Endodermal cell (in vitro differentiated cells): ENCODE results near the gene CIB4. TPM values are rescaled to one million over a fixed set of nuclear protein-coding genes. Genes with fewer than 3 reads are reported as not detected.

Experiments used
- DNase-seq: peaks from one replicate; pipeline ENCODE4 v3.0.0-alpha.2; 2017
- H3K27ac ChIP-seq: 2 replicates; pipeline ENCODE4 v1.5.1; 2013; ENCODE audit warnings: mild to moderate bottlenecking, low read depth, low read length, moderate library complexity
- H3K27me3 ChIP-seq: 2 replicates; pipeline ENCODE4 v1.6.1; 2013; ENCODE audit warnings: mild to moderate bottlenecking, low read length, moderate library complexity; ENCODE audit not compliant: insufficient read depth, control insufficient read depth, poor library complexity, severe bottlenecking
- H3K36me3 ChIP-seq: 2 replicates; pipeline ENCODE4 v1.7.0; 2013; ENCODE audit warnings: mild to moderate bottlenecking, low read length, moderate library complexity; ENCODE audit not compliant: control insufficient read depth, insufficient read depth
- H3K4me1 ChIP-seq: one replicate; pipeline ENCODE4 v1.7.0; 2013; ENCODE audit warnings: low read length; ENCODE audit not compliant: control insufficient read depth, insufficient read depth
- H3K4me3 ChIP-seq: 2 replicates; pipeline ENCODE4 v1.5.1; 2013; ENCODE audit warnings: mild to moderate bottlenecking, low read length, moderate library complexity
- H3K9ac ChIP-seq: 2 replicates; pipeline ENCODE4 v1.6.1; 2013; ENCODE audit warnings: mild to moderate bottlenecking, low read length, moderate library complexity; ENCODE audit not compliant: poor library complexity, severe bottlenecking; ENCODE audit errors: extremely low read depth
- H3K9me3 ChIP-seq: 2 replicates; pipeline ENCODE4 v1.6.1; 2013; ENCODE audit warnings: mild to moderate bottlenecking, low read length, moderate library complexity; ENCODE audit not compliant: control insufficient read depth
- H3K27ac Mint-ChIP-seq: 2 replicates; pipeline ENCODE4 v1.8.0; 2020; ENCODE audit warnings: mixed read lengths
- H3K27me3 Mint-ChIP-seq: 2 replicates; pipeline ENCODE4 v1.8.0; 2021; ENCODE audit warnings: mild to moderate bottlenecking, mixed read lengths; ENCODE audit not compliant: insufficient read depth
- H3K36me3 Mint-ChIP-seq: 2 replicates; pipeline ENCODE4 v1.8.0; 2020; ENCODE audit warnings: low read depth, mixed read lengths
- H3K4me1 Mint-ChIP-seq: 2 replicates; pipeline ENCODE4 v1.8.0; 2020; ENCODE audit warnings: mixed read lengths
- H3K4me3 Mint-ChIP-seq: 2 replicates; pipeline ENCODE4 v1.8.0; 2020; ENCODE audit warnings: mild to moderate bottlenecking, moderate library complexity, mixed read lengths
- H3K9me3 Mint-ChIP-seq: 2 replicates; pipeline ENCODE4 v1.8.0; 2020; ENCODE audit warnings: mild to moderate bottlenecking, mixed read lengths
- whole genome bisulfite sequencing, 2 experiments: methylation state at CpG; one replicate each; pipeline versions ENCODE4 v1.1.5 to v1.1.7; 2013; ENCODE audit warnings: missing lambda C conversion rate in 2 of 2, mixed read lengths in 1 of 2; ENCODE audit not compliant: insufficient coverage in 1 of 2, insufficient read length in 1 of 2; 5-methylcytosine and 5-hydroxymethylcytosine counted together
- total RNA-seq, 2 donors: library from RNA; stranded (reverse); fragmentation: NEBNext Ultra II Directional in 1 of 2; extraction: Animal tissue kit (Norgen Biotek cat#: 25700) in 1 of 2; gene quantifications; 2 replicates in 1 of 2; 3 replicates in 1 of 2; pipeline ENCODE4 v1.2.1, GENCODE V29; 2021
- TF ChIP-seq, protein P1 (sequence below): fragments of 200-600 bp; sonication (generic); conservative IDR thresholded peaks from 2 replicates; pipeline ENCODE4 v1.5.0; 2021; ENCODE audit warnings: antibody characterized with exemption, mild to moderate bottlenecking

The CIB4 gene
- total RNA-seq, 2 donors from 2014 or later: not detected

DNA sequence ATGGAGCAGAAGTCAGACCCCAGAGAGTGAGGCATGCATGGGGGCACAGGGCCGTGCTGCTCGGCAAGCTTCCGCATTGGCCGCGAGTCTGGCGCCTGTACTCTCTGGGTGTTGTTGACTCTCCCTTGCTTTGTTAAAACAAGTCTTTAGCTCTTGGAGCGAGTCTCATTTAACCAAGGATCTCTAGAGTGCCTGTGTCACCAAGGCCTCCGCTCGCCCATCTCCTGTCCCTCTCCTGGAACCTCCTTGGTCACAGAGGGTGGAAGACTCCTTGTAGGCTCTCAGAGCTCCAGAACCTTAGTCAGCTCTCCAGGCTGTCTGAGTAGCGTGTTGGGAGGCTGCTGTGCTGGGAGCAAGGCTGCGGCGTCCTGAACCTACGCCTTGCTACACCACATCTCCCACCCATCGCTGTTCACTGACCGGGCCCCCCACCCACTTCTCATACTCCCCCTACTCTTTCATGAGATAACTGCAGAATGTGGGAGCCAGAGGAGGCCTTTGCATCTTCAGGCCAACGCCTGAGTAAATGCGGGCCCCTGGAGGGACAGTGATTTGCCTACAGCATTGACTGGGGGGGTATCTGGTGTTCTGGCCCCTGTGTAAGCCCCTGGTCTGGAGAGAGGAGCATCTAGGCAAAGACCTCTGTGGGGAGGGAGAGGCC, 66.1 kb downstream of the CIB4 start:
- Histone ChIP-seq H3K27me3 (peaks cover 20% of the 10 kb centered on the region), H3K36me3 (no peaks in the 10 kb centered on the region), H3K9ac (no peak overlapping the region), H3K9me3 (no peaks in the 10 kb centered on the region), H3K4me3 (no peak overlapping the region), H3K27ac (no peak overlapping the region), H3K4me1 (no peaks in the 10 kb centered on the region)
- Mint-ChIP-seq H3K36me3 (no peaks in the 10 kb centered on the region), H3K27ac (no peak overlapping the region), H3K4me1 (peaks cover 3% of the 10 kb centered on the region), H3K4me3 (no peak overlapping the region), H3K27me3 (peaks cover 34% of the 10 kb centered on the region), H3K9me3 (no peaks in the 10 kb centered on the region)
- peak; percentile 41 for DNase-seq
- WGBS, 2 experiments: 86 to 88% methylated on average over 8 to 17 of the region's 17 CpGs
- TF ChIP-seq, protein P1, sequence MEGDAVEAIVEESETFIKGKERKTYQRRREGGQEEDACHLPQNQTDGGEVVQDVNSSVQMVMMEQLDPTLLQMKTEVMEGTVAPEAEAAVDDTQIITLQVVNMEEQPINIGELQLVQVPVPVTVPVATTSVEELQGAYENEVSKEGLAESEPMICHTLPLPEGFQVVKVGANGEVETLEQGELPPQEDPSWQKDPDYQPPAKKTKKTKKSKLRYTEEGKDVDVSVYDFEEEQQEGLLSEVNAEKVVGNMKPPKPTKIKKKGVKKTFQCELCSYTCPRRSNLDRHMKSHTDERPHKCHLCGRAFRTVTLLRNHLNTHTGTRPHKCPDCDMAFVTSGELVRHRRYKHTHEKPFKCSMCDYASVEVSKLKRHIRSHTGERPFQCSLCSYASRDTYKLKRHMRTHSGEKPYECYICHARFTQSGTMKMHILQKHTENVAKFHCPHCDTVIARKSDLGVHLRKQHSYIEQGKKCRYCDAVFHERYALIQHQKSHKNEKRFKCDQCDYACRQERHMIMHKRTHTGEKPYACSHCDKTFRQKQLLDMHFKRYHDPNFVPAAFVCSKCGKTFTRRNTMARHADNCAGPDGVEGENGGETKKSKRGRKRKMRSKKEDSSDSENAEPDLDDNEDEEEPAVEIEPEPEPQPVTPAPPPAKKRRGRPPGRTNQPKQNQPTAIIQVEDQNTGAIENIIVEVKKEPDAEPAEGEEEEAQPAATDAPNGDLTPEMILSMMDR: no peak

DNA sequence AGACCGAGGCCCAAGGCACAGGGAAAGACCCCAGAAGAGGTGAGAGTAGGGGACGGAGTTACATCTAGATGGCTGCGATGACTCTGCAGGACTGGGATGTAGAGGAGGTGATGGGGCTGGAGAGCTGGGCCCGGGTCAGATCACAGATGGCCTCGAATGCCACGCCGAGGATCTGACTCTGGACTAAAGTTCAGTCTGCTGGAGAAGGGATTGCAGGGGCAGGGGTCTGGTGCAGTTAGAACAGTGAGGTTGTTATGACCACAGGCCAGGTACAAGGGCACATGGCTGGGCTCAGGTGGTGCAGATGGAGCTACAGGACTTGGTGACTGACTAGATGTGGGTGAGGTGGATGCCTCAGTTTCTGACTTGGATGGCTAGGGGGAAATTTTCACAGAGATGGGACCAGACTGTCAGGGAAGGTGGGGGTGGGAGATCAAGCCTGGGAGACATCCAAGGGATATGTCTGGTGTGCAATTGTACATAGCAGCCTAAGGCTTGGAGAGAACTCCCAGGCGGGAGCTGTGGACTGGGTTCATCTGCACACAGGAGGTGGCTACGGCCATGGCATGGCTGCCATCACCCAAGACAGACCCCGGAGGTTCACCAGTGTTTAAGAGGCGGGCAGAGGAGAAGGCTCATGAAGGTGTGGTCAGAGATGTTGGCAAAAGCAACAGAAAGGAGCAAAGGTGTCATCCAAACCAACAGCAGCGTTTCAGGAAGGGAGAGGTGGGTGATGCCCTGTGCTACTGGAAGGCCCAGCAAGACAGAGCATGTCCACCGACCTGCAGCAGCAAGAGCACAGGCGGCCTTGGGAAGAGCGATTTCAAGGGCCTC, 66.9 kb downstream of the CIB4 start:
- Mint-ChIP-seq H3K4me1 (peaks cover 5% of the 10 kb centered on the region), H3K27ac (no peak overlapping the region), H3K27me3 (peaks cover 33% of the 10 kb centered on the region), H3K4me3 (no peak overlapping the region), H3K9me3 (no peaks in the 10 kb centered on the region), H3K36me3 (no peaks in the 10 kb centered on the region)
- Histone ChIP-seq H3K4me1 (no peaks in the 10 kb centered on the region), H3K9ac (no peak overlapping the region), H3K4me3 (no peak overlapping the region), H3K36me3 (no peaks in the 10 kb centered on the region), H3K27me3 (peaks cover 26% of the 10 kb centered on the region), H3K9me3 (no peaks in the 10 kb centered on the region), H3K27ac (no peak overlapping the region)
- no peak for DNase-seq
- WGBS, 2 experiments: 89 to 96% methylated on average over 11 to 15 of the region's 15 CpGs
- TF ChIP-seq, protein P1: no peak

DNA sequence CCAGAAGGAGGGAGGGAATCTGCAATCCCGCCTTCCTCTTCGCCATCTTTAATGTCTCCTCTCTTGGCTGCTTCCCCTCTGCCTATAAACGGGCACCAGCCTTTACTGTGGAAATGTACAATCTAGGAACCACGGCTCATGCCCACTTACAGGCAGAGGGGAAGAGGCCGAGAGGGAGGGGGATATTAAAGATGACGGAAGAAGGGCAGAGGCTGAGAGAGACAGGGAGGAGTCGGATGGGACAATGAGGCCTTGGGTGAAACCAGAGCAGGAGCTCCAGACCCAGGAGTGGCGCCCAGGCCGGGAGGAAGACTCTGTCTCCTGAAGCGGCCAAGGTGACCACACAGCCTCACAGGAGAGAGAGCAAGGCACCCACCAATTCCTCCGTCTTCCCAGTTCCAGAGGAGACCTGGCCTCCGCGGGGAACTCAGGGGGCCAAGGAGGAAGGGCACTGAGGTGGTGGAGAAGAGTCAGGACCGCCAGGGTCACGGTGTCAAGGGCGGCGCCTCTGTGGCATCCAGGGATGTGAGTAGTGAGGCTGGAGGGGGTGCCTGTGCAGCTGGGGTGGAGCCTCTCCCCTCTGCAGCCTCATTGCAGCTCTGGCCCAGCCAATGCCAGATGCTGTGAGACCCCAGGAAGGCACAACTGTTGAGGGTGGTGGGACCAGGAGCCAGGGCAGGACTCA, 67.8 kb downstream of the CIB4 start:
- no peak overlapping the region for H3K27ac Mint-ChIP-seq

More for the DNA sequence above, 67.8 kb downstream of the CIB4 start:
- H3K27me3 ChIP-seq: peaks cover 21% of the 10 kb centered on the region
- H3K9ac ChIP-seq: no peak overlapping the region
- no peak overlapping the region for H3K27ac ChIP-seq
- no peak for DNase-seq
- no peaks in the 10 kb centered on the region for H3K4me1 ChIP-seq
- no peaks in the 10 kb centered on the region for H3K36me3 ChIP-seq
- Mint-ChIP-seq H3K9me3 (no peaks in the 10 kb centered on the region), H3K4me1 (peaks cover 2% of the 10 kb centered on the region), H3K4me3 (no peak overlapping the region), H3K27me3 (peaks cover 28% of the 10 kb centered on the region), H3K36me3 (no peaks in the 10 kb centered on the region)
- TF ChIP-seq, protein P1: no peak
- WGBS, 2 experiments: 94 to 95% methylated on average over 2 to 17 of the region's 17 CpGs
- H3K4me3 ChIP-seq: no peak overlapping the region
- no peaks in the 10 kb centered on the region for H3K9me3 ChIP-seq
